Liver (tissue), 3 donors: ENCODE results near the gene GNG14.

Source experiments
- EGR1 ChIP-seq, 2 donors: IDR thresholded peaks; 2 replicates each; pipeline ENCODE4 v1.6.1; 2016 to 2018; ENCODE audit warnings: antibody characterized with exemption in 2 of 2, low read depth in 2 of 2
- FOXA2 ChIP-seq: IDR thresholded peaks from 2 replicates; pipeline ENCODE4 v1.6.1; 2016; ENCODE audit warnings: antibody characterized with exemption
- GABPA ChIP-seq, 2 donors: IDR thresholded peaks in 1 of 2; conservative IDR thresholded peaks in 1 of 2; 2 replicates each; pipeline ENCODE4 v1.6.1; 2016; ENCODE audit warnings: antibody characterized with exemption in 2 of 2, mild to moderate bottlenecking in 1 of 2, moderate library complexity in 1 of 2
- JUND ChIP-seq, 2 donors: IDR thresholded peaks; 2 replicates each; pipeline ENCODE4 v1.6.1; 2016; ENCODE audit warnings: antibody characterized with exemption in 2 of 2
- RAD21 ChIP-seq, 2 donors: IDR thresholded peaks; 2 replicates each; pipeline ENCODE4 v1.6.1; 2016; ENCODE audit warnings: antibody characterized with exemption in 2 of 2, mild to moderate bottlenecking in 2 of 2
- REST ChIP-seq: IDR thresholded peaks from 2 replicates; pipeline ENCODE4 v1.6.1; 2016; ENCODE audit warnings: antibody characterized with exemption, mild to moderate bottlenecking
- TAF1 ChIP-seq: conservative IDR thresholded peaks from 2 replicates; pipeline ENCODE4 v1.6.1; 2016; ENCODE audit warnings: antibody characterized with exemption, mild to moderate bottlenecking
- YY1 ChIP-seq: IDR thresholded peaks from 2 replicates; pipeline ENCODE4 v1.6.1; 2016; ENCODE audit warnings: antibody characterized with exemption, mild to moderate bottlenecking
- TF ChIP-seq, protein P1 (sequence below): fragments of 150-350 bp; IDR thresholded peaks from 2 replicates; pipeline ENCODE4 v1.5.1; 2017; ENCODE audit warnings: improper control_type of control experiment, low read depth, low read length; ENCODE audit not compliant: missing input control
- donor health status: healthy.
- donor health status: healthy.

- TF ChIP-seq, protein P1, sequence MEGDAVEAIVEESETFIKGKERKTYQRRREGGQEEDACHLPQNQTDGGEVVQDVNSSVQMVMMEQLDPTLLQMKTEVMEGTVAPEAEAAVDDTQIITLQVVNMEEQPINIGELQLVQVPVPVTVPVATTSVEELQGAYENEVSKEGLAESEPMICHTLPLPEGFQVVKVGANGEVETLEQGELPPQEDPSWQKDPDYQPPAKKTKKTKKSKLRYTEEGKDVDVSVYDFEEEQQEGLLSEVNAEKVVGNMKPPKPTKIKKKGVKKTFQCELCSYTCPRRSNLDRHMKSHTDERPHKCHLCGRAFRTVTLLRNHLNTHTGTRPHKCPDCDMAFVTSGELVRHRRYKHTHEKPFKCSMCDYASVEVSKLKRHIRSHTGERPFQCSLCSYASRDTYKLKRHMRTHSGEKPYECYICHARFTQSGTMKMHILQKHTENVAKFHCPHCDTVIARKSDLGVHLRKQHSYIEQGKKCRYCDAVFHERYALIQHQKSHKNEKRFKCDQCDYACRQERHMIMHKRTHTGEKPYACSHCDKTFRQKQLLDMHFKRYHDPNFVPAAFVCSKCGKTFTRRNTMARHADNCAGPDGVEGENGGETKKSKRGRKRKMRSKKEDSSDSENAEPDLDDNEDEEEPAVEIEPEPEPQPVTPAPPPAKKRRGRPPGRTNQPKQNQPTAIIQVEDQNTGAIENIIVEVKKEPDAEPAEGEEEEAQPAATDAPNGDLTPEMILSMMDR = no peak
- TF ChIP-seq REST (no peak), GABPA (IDR thresholded peaks at IDR 0.05 in 1 of 2, conservative IDR thresholded peaks at IDR 0.05 in 1 of 2) (no peak), TAF1 (no peak), RAD21 (IDR thresholded peaks at IDR 0.05) (no peak), JUND (IDR thresholded peaks at IDR 0.05) (no peak), YY1 (no peak), EGR1 (IDR thresholded peaks at IDR 0.05; ENCODE audit: low read depth in 2 of 2) (no peak), FOXA2 (no peak)
These were observed 45.3 kb upstream of the GNG14 start for GRCh38 chr19:12642506-12642905.
